Measurements from ENCODE around the gene STYXL1. TPM values are rescaled to one million over a fixed set of nuclear protein-coding genes. Genes with fewer than 3 reads are reported as not detected.
A peak's percentile ranks its signal among the peaks of the same experiment; 100 is the strongest.
"Not testable (repeated sequence)": the region's sequence is repeated elsewhere in the genome, so short reads cannot be mapped to it uniquely, and the experiment has no call there.

STYXL1 gene
- total RNA-seq, 4 donors from 2014 or later = 8.7 to 18.1 (median 12.5) TPM

- ATAC-seq = peak; percentile 51
- Histone ChIP-seq H3K4me3 (no peak overlapping the region), H3K4me1 (peaks cover 0 to 6% (median 0%) of the 10 kb centered on the region in 3 donors), H3K27me3 (no peaks in the 10 kb centered on the region), H3K9me3 (no peaks in the 10 kb centered on the region), H3K27ac (no peak overlapping the region), H3K36me3 (peaks cover 0 to 58% of the 10 kb centered on the region in 2 donors)
- TF ChIP-seq POLR2AphosphoS5 (IDR thresholded peaks at IDR 0.05) (no peak), POLR2A (IDR thresholded peaks at IDR 0.05) (no peak), EP300 (IDR thresholded peaks at IDR 0.05) (no peak), CTCF (IDR thresholded peaks at IDR 0.05) (no peak)
- 35 to 60% methylated on average over 1 to 4 of the region's 4 CpGs for WGBS, 2 donors (ENCODE audit: low coverage in 1 of 2)
These were observed 24.8 kb downstream of the STYXL1 start for GRCh38 chr7:76023002-76023401.

GRCh38 chr7:76022026-76022780 lies 25.6 kb downstream of the STYXL1 start:
- no peaks in the 10 kb centered on the region for H3K27me3 ChIP-seq
- H3K9me3 ChIP-seq = no peaks in the 10 kb centered on the region
- no peak overlapping the region for H3K27ac ChIP-seq
- peaks cover 0 to 6% (median 0%) of the 10 kb centered on the region in 3 donors for H3K4me1 ChIP-seq
- no peak for TF ChIP-seq POLR2AphosphoS5 (IDR thresholded peaks at IDR 0.05)
- TF ChIP-seq EP300 (IDR thresholded peaks at IDR 0.05) = no peak
- no peak for TF ChIP-seq POLR2A (IDR thresholded peaks at IDR 0.05)
- no peak for TF ChIP-seq CTCF (IDR thresholded peaks at IDR 0.05)
- ATAC-seq = no peak
- no peak overlapping the region for H3K4me3 ChIP-seq
- H3K36me3 ChIP-seq = peaks cover 0 to 52% of the 10 kb centered on the region in 2 donors
- WGBS, 2 donors (ENCODE audit: low coverage in 1 of 2) = 93% methylated on average over 4 of the region's 7 CpGs; no CpG with 5 or more reads in 1 of the 2 donors

- WGBS, 2 donors (ENCODE audit: low coverage in 1 of 2) = 21 to 50% methylated on average over 4 of the region's 6 CpGs
- H3K36me3 ChIP-seq = peaks cover 0 to 35% of the 10 kb centered on the region in 2 donors
- no peaks in the 10 kb centered on the region for H3K27me3 ChIP-seq
- TF ChIP-seq CTCF (IDR thresholded peaks at IDR 0.05) (peak in 3 of 4 experiments; percentile 86 to 91 (median 91)), POLR2AphosphoS5 (IDR thresholded peaks at IDR 0.05) (no peak)
- no peak overlapping the region for H3K27ac ChIP-seq
- peak; percentile 39 for ATAC-seq
- H3K9me3 ChIP-seq = no peaks in the 10 kb centered on the region
- H3K4me3 ChIP-seq = no peak overlapping the region
- H3K4me1 ChIP-seq = peaks cover 0 to 6% (median 0%) of the 10 kb centered on the region in 3 donors
These were observed 27.6 kb downstream of the STYXL1 start for GRCh38 chr7:76020031-76020714.

GRCh38 chr7:76018520-76018919 lies 29.3 kb downstream of the STYXL1 start:
- H3K36me3 ChIP-seq = peaks cover 0 to 28% of the 10 kb centered on the region in 2 donors
- H3K4me1 ChIP-seq, H3K4me3 ChIP-seq, ATAC-seq, H3K9me3 ChIP-seq, H3K27ac ChIP-seq, H3K27me3 ChIP-seq: not testable (repeated sequence)
- 100% methylated on average over 3 to 4 of the region's 4 CpGs for WGBS, 2 donors (ENCODE audit: low coverage in 1 of 2)

GRCh38 chr7:76016191-76016947 lies 31.4 kb downstream of the STYXL1 start:
- 74 to 83% methylated on average over 13 of the region's 13 CpGs for WGBS, 2 donors (ENCODE audit: low coverage in 1 of 2)
- Histone ChIP-seq H3K9me3 (no peaks in the 10 kb centered on the region), H3K36me3 (peaks cover 0 to 18% of the 10 kb centered on the region in 2 donors), H3K4me3 (no peak overlapping the region), H3K4me1 (peaks cover 0 to 16% (median 6%) of the 10 kb centered on the region in 3 donors), H3K27me3 (no peaks in the 10 kb centered on the region), H3K27ac (no peak overlapping the region)
- no peak for ATAC-seq
- TF ChIP-seq POLR2AphosphoS5 (IDR thresholded peaks at IDR 0.05) (no peak), POLR2A (IDR thresholded peaks at IDR 0.05) (no peak), EP300 (IDR thresholded peaks at IDR 0.05) (no peak), CTCF (IDR thresholded peaks at IDR 0.05) (no peak)
